HG02642 (cell line): ENCODE results near the gene OSCAR.
"Not testable (repeated sequence)": the region's sequence is repeated elsewhere in the genome, so short reads cannot be mapped to it uniquely, and the experiment has no call there.

Experiments
- ATAC-seq: cut with Tn5 transposase; IDR thresholded peaks from one replicate; pipeline ENCODE4 v1.9.1; 2021; ENCODE audit warnings: mild to moderate bottlenecking; ENCODE audit not compliant: unreplicated experiment, poor library complexity

The OSCAR gene

DNA sequence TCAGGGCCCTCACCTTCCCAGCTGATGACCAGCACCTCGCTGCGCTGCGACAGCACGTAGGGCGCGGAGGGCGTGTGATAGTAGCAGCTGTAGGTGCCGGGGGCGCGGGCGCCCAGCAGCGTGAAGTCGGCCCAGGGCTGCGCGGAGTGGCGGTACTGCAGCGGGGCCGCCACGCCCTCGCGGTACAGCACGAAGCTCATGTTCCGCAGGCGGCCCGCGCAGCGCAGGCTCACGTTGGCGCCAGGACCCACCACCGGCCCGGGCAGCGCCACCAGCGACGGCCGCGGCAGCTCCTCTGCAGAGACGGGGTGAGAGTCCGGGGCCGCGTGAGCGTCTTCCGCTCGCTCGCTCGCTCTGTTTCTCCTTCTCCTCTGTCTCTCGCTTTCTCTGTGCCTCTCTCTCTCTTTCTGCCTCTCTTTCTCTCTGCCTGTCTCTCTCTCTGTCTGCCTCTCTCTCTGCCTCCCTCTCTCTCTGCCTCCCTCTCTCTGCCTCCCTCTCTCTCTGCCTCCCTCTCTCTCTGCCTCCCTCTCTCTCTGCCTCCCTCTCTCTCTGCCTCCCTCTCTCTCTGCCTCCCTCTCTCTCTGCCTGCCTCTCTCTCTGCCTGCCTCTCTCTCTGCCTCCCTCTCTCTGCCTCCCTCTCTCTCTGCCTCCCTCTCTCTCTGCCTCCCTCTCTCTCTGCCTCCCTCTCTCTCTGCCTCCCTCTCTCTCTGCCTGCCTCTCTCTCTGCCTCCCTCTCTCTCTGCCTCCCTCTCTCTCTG, 4.6 kb downstream of the OSCAR start:
- not testable (repeated sequence) for ATAC-seq

DNA sequence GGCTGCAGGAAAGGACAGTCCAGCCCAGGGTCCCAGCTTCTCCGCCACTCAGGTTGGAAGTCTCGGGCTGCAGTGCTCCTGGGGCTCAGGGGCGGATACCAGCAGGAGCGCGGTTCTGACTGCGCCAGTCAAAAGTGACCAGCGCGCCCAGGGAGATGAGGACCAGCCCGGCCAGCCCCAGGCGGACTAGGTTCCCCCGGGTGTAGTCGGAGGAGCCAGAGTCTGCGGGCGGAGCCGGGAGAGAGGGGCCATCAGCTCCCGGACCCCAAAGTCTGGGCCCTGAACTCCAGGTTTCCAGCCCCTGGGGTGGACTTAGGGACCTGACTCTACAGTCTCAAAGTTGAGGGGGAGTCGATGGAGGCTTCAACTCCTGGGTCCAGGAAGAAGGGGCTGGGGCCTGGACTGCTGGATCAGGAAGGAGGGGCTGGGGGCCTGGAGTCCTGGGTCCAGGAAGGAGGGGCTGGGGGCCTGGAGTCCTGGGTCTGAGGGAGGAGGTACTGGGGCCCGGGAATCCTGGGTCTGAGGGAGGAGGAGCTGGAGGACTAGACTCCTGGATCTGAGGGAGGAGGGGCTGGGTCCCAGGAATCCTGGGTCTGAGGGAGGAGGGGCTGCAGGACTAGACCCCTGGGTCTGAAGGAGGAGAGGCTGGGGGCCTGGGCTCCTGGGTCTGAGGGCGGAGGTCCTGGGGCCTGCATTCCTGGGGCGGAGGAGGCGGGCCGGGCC, 5.3 kb downstream of the OSCAR start:
- no peak for ATAC-seq

DNA sequence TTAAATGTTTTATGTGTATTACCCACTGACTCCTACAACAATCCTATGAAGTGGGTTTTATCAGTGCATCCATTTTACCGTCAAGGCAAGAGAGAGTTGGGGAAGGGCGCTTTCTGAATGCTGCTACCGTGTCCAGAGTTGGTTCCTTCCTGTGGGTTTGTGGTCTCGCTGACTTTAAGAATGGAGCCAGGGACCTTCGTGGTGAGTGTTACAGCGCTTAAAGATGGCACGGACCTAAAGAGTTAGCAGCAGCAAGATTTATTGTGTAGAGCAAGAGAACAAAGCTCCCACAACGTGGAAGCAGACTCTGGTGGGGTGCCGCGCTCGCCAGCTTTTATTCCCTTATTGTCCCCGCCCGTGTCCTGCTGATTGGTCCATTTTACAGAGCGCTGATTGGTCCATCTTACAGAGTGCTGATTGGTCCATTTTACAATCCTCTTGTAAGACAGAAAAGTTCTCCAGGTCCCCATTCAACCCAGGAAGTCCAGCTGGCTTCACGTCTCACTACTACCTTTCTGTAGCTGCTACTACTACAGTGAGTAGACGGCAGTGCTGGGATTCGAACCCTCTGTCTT, 6.1 kb downstream of the OSCAR start:
- no peak for ATAC-seq

DNA sequence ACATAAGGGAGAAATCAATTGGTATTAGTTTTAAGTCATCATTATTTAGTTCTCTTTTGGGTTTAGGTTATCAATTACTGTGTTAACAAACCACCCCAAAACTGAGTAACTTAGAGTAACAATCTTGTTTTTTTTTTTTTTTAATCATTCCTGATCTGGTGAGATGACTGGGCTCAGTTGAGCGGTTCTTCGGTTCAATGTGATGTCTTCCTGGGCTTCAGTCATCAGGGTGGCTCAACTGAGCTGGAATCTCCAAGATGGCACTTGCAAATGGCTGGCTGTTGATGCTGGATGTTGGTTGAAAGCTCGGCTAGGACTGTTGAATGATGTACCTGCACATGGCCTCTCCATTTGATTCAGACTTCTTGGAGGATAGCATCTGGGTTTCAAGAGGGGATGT, 16.2 kb downstream of the OSCAR start:
- no peak for ATAC-seq

DNA sequence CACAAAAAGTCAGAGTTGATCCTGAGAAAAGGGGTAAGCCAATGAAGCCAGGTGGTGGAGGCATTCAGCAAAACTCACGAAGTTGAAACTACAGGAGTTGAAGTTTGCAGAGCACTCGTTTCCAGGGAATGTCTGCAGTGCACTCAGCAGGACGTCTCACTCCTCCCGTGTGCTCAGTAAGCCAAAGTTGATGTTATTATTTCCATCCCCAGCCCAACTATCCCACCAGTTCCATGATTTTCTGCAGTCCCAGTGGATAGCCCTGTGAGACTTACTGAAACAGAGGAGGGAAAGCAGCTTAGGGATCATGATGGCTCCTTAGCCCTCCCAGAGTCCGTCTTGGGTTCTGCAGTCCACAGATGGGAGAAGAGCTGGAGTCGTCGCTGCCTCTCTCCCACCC, 19.6 kb downstream of the OSCAR start, which contains the start of gene TARM1:
TSS of gene TARM1 (minus strand) at position 334 of the 400 bp plus-strand sequence. CDS start at position 309, 25 bp downstream.
- ATAC-seq: no peak

DNA sequence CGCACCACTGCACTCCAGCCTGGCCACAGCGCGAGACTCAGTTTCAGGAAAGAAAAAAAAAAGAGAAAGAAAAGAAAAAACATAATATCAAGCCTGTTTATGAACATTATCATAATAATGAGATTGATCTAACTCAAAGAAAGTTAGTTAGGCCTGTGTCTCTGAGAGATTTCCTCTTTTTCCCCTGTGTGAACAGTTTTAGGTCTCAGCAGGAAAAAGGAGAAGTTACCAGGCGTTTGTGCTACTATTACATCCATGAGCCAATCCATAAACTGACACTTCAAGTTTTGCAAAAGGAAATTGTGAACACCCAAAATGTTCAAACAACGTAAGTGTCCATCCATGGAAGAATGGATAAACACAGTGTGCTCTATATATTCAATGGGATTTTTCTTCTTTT, 23.3 kb downstream of the OSCAR start:
- ATAC-seq: no peak

DNA sequence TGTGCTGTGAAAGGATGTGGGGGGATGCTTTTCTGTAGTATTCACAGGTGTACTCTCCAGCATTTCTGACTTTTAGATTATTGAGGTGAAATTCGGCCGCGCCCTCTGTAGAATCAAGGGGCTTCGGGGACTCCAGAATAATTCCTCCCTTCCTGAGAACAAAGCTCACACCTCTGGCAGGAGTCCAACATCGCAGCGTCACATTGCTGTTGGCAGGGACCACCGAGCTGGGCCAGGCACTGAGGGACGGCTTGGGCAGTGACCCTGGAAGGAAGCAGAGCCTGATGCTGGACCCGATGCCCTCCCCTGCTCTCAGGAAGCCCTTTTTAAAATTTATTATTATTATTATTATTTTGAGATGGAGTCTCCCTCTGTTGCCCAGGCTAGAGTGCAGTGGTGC, 25.8 kb downstream of the OSCAR start:
- no peak for ATAC-seq

DNA sequence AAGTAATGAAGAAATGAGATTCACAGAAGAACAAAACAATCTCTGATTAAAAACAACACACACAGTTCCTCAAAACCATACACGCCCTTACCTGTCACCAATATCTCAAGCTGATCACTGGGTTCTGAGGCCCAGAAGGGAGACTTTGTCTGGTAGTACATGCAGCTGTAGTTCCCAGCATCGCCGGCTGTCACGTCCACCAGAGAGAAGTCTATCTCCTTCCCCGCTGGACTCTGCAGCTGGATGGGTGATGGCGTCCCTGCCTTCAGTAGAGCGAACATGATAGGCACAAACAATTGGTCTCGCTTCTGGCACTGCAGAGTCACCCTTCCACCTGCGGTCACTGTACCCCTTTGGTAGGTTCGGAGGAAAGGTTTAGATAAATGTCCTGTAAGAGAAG, 26.8 kb downstream of the OSCAR start:
- no peak for ATAC-seq

DNA sequence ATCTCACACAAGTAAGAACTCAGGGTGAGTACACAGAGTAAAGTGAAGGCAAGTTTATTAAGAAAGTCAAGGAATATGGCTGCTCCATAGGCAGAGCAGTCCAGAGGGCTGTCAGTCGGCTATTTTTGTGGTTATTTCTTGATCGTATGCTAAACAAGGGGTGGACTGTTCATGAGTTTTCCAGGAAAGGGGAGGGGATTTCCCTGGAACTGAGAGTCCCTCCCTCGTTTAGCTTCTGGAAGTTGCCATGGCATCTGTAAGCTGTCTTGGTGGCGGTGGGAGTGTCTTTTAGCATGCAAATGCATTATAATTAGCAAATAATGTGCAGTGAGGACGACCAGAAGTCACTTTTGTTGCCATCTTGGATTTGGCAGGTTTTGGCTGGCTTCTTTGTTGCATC, 31.1 kb downstream of the OSCAR start:
- ATAC-seq: no peak

DNA sequence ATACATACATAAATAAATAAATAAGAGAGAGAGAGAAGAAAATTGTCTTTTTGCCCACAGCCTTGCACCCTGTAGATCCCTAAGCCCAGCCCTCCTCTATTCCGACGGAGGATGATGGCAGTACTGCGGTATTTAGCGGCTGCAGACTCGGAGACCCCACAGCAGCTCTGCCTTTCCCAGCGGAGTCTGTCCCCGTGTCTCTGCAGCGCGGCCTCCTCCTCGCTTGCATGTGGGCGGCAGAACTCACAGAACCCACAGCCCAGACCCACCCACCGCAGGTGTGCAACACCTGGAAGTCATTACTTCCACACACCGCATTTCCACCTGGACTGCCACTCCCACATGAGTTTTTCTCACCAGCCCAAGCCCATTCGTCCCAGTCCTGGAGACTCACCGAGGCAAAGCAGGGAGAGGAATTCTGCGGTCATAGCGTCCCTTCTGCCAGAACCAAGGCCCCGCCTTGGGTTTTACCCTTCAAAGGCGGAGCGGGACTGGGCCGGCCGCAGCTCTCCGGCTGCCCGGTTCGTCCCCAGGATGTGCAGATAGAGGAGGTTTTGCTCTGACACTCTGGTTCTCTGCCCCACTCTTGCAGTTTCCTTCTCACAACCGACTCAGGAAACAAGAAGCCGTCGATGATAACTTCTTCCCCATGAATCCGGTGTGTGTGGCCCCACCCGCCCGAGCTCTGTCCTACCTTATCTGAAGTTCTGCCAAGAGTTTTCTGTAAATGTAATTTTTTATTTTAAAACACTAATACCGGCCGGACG, 37.1 kb downstream of the OSCAR start, which contains the start of gene VSTM1:
TSS of gene VSTM1 (minus strand) at position 548 of the 767 bp plus-strand sequence. CDS start at position 428, 120 bp downstream.
- ATAC-seq: no peak

DNA sequence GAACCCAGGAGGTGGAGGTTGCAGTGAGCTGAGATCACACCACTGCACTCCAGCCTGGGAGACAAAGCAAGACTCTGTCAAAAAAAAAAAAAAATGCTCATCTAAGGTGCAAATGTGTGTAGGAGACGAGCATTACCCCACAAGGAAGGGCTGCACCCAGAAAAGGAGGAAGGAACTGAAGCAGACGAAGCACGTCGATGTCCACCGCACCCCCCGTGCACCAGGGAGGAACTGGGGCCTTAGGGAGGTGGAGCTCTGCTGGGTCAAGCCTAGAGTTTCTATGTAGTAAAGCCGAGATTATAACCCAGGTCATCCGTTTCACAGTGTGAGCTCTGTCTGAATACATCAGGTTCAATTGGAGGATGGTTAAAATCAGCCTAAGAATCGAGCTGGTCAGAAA, 38.0 kb downstream of the OSCAR start:
- ATAC-seq: no peak

DNA sequence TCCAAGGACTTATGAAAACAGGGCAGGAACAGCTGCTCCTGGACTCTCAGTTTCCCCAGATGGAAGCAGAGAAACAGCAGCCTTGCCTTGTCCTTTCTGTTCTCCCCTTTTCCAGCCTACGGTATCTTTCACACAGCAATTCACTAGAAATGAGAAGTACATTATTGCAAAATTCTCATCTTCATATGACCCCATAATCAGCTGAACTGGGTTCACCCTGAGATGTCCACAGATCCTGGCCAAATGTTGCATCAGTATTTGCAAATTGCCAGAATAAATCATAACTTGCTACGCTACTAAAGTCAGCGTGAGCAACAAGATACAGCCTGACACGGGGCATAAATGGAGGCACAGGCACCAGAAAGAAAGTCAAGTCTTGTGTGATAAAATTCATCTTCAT, 53.0 kb downstream of the OSCAR start:
- no peak for ATAC-seq

DNA sequence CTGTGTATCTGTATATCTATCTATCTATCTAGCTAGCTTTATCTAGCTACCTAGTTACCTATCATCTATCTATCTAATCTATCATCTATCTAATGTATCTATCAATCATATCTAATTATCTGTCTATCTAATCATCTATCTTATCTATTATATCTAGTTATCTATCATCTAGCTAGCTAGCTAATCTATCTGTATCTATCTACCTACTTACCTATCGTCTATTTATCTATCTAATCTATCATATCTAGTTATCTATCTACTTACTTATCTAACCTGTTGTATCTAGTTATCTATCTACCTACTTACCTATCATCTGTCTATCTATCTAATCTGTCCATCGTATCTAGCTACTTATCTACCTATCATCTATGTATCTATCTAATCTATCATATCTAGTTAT, 54.8 kb downstream of the OSCAR start:
- ATAC-seq: no peak
